HL-60/S4 (cell line): ENCODE data around the gene CD81.
"Not testable (repeated sequence)": the region's sequence is repeated elsewhere in the genome, so short reads cannot be mapped to it uniquely, and the experiment has no call there.

Source experiments
- in situ Hi-C: fragments of 300-500 bp; cut with MboI; formaldehyde crosslinking; loops from 2 replicates; pipeline ENCODE4 v1.14.3; 2022; ENCODE audit warnings: low sequenced_read_pairs

Gene CD81

GRCh38 chr11:2355000-2355644 lies 22.0 kb upstream of the CD81 start:
- in situ Hi-C loops: no loop called here

GRCh38 chr11:2357246-2357645 lies 19.9 kb upstream of the CD81 start:
- in situ Hi-C loops: no loop called here

- in situ Hi-C loops: not testable (repeated sequence)
Observed at GRCh38 chr11:2357651-2358050, 19.5 kb upstream of the CD81 start.

- in situ Hi-C loops: no loop called here
Observed at GRCh38 chr11:2358754-2359442, 18.2 kb upstream of the CD81 start.

- in situ Hi-C loops: no loop called here
Observed at GRCh38 chr11:2359557-2359956, 17.6 kb upstream of the CD81 start.

- in situ Hi-C loops: no loop called here
Observed at GRCh38 chr11:2360081-2360642, 16.9 kb upstream of the CD81 start.

- in situ Hi-C loops: no loop called here
Observed at GRCh38 chr11:2361565-2361964, 15.5 kb upstream of the CD81 start.

- in situ Hi-C loops: no loop called here
Observed at GRCh38 chr11:2362414-2362813, 14.7 kb upstream of the CD81 start.

GRCh38 chr11:2363130-2363529 lies 14.0 kb upstream of the CD81 start:
- in situ Hi-C loops: no loop called here

- in situ Hi-C loops: no loop called here
Observed at GRCh38 chr11:2363577-2364370, 13.3 kb upstream of the CD81 start.

- in situ Hi-C loops: not testable (repeated sequence)
Observed at GRCh38 chr11:2364386-2364785, 12.7 kb upstream of the CD81 start.

GRCh38 chr11:2365571-2366210 lies 11.4 kb upstream of the CD81 start:
- in situ Hi-C loops: no loop called here

GRCh38 chr11:2366276-2366675 lies 10.8 kb upstream of the CD81 start:
- in situ Hi-C loops: no loop called here

GRCh38 chr11:2366733-2367132 lies 10.4 kb upstream of the CD81 start:
- in situ Hi-C loops: no loop called here

- in situ Hi-C loops: no loop called here
Observed at GRCh38 chr11:2367266-2368160, 9.6 kb upstream of the CD81 start.

- in situ Hi-C loops: no loop called here
Observed at GRCh38 chr11:2368178-2368850, 8.8 kb upstream of the CD81 start.

GRCh38 chr11:2368851-2369180 lies 8.3 kb upstream of the CD81 start:
- in situ Hi-C loops: no loop called here

GRCh38 chr11:2369320-2369719 lies 7.8 kb upstream of the CD81 start:
- in situ Hi-C loops: no loop called here

- in situ Hi-C loops: no loop called here
Observed at GRCh38 chr11:2369896-2370295, 7.2 kb upstream of the CD81 start.
